IPS-18a (cell line): ENCODE data around the gene BRPF3.

Experiments
- H3K27ac ChIP-seq: one replicate; pipeline ENCODE4 v1.5.1; 2013; ENCODE audit warnings: low read length
- H3K27me3 ChIP-seq: one replicate; pipeline ENCODE4 v1.6.1; 2013; ENCODE audit warnings: mild to moderate bottlenecking, low read length; ENCODE audit not compliant: control insufficient read depth, insufficient read depth
- H3K36me3 ChIP-seq: one replicate; pipeline ENCODE4 v1.6.1; 2013; ENCODE audit warnings: low read depth, low read length; ENCODE audit not compliant: control insufficient read depth
- H3K4me1 ChIP-seq: one replicate; pipeline ENCODE4 v1.6.1; 2013; ENCODE audit warnings: low read depth, low read length; ENCODE audit not compliant: control insufficient read depth
- H3K4me3 ChIP-seq: one replicate; pipeline ENCODE4 v1.5.1; 2013; ENCODE audit warnings: low read length
- H3K9ac ChIP-seq: one replicate; pipeline ENCODE4 v1.6.1; 2013; ENCODE audit warnings: mild to moderate bottlenecking, low read length, moderate library complexity
- H3K9me3 ChIP-seq: one replicate; pipeline ENCODE4 v1.6.1; 2013; ENCODE audit warnings: low read depth, low read length; ENCODE audit not compliant: control insufficient read depth

Gene BRPF3

DNA sequence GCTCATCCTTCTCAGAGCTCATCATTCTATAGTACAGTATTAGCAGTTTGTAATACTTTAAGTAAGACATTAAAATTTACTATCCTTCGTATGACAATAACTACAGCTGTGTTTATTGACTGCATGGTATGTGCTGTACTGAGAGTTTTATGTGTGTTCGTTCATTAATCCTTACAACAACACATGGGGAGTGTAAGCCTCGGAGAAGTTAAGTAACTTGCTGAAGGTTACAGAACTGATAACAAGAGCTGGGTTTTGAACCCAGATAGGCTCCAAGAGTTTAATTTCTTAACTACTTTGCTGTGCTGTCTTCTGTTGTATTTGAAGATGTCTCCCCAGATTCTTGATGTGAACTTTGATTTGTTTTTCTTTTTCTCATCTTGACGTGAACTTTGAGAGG is 23.7 kb downstream of the BRPF3 start:
- Histone ChIP-seq H3K4me1 (no peaks in the 10 kb centered on the region), H3K27ac (no peak overlapping the region), H3K4me3 (no peak overlapping the region), H3K36me3 (peaks cover 89% of the 10 kb centered on the region), H3K9ac (no peak overlapping the region), H3K9me3 (no peaks in the 10 kb centered on the region), H3K27me3 (no peaks in the 10 kb centered on the region)

DNA sequence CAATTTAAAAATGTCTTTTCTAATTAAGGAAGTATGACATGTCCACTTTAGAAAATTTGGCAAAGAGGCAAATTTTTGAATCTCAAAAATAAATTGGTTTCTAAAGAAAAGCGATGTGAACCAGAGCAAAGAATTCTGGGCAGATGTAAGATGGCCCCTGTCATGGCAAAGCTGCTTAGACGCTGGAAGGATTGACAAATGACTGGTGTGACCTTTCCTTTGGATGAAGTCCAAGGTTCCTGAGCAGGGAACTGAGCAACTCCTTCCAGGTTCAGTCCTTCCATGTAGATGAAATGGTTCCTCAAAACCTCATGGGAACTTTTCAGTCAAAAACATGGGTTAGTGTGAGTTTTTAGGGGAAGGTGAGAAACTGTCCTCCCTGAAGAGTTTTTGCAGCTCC is 25.1 kb downstream of the BRPF3 start:
- Histone ChIP-seq H3K4me1 (no peaks in the 10 kb centered on the region), H3K9ac (no peak overlapping the region), H3K27me3 (no peaks in the 10 kb centered on the region), H3K27ac (no peak overlapping the region), H3K9me3 (no peaks in the 10 kb centered on the region), H3K4me3 (no peak overlapping the region), H3K36me3 (peaks cover 89% of the 10 kb centered on the region)

DNA sequence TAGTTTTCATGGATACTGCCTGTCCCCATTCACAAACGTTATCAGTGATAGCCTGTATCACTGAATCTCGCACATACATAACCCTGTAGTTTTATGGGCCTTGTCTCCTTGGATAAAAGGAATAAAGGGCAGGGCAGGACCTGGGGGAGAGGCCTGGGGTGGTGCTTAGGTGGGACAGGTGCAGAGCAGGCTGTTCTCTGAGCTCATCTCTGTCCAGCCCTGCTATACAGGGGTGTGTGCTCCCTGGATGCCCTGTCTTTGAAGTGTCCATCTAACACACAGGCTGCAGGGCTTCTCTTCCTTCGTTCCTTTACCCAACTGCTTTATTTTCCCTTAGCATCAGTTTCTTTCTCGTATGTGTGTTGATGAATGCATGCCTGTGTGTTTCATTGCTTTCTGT is 26.4 kb downstream of the BRPF3 start:
- H3K36me3 ChIP-seq: peaks cover 89% of the 10 kb centered on the region
- H3K27ac ChIP-seq: no peak overlapping the region
- no peak overlapping the region for H3K4me3 ChIP-seq
- no peak overlapping the region for H3K9ac ChIP-seq
- H3K4me1 ChIP-seq: no peaks in the 10 kb centered on the region
- H3K9me3 ChIP-seq: no peaks in the 10 kb centered on the region
- no peaks in the 10 kb centered on the region for H3K27me3 ChIP-seq

DNA sequence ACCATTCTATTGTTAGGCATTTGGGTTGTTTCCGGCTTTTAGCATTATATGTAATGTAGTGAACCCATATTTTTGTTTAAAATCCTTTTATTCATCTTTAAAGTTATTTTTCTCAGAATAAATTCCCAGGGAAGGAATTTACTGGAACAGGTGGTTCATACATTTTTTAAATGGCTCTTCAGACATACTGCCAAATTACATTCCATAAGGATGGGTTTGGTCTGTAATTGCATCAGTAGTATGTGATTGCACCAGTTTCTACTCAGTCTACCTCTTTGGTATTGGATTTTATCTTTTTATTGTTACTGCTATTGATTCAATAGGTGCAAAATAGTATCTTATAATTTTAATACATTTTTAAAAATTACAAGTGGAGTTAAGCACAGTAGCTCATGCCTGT is 27.2 kb downstream of the BRPF3 start:
- Histone ChIP-seq H3K27ac (no peak overlapping the region), H3K9ac (no peak overlapping the region), H3K36me3 (peaks cover 89% of the 10 kb centered on the region), H3K27me3 (no peaks in the 10 kb centered on the region), H3K9me3 (no peaks in the 10 kb centered on the region), H3K4me3 (no peak overlapping the region), H3K4me1 (no peaks in the 10 kb centered on the region)

DNA sequence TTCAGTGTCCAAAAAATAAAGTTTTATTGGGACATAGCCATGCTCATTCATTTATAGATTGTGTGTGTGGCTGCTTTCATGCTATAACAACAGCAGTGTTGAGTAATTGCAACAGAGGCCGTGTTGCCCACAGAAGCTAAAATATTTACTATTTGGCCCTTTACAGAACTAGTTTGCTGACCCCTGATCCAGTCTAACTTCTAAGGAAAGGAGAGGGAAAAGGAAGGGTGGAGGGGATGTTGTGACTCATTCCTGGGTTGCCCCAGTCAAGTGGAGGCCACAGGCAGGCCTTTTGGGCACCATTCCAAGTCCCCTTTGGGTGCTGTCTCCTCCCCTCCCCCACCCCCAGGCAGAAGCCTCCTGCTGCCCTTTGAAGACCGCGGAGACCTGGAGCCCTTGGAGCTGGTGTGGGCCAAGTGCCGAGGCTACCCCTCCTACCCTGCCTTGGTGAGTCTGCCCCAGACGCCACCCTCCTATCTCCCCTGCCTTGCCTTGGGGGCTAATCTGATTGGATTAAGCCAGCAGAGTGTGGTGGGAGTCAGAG is 28.4 kb downstream of the BRPF3 start:
- no peak overlapping the region for H3K27ac ChIP-seq
- H3K9ac ChIP-seq: no peak overlapping the region
- H3K9me3 ChIP-seq: no peaks in the 10 kb centered on the region
- H3K36me3 ChIP-seq: peaks cover 88% of the 10 kb centered on the region
- no peaks in the 10 kb centered on the region for H3K27me3 ChIP-seq
- no peak overlapping the region for H3K4me3 ChIP-seq
- H3K4me1 ChIP-seq: no peaks in the 10 kb centered on the region

DNA sequence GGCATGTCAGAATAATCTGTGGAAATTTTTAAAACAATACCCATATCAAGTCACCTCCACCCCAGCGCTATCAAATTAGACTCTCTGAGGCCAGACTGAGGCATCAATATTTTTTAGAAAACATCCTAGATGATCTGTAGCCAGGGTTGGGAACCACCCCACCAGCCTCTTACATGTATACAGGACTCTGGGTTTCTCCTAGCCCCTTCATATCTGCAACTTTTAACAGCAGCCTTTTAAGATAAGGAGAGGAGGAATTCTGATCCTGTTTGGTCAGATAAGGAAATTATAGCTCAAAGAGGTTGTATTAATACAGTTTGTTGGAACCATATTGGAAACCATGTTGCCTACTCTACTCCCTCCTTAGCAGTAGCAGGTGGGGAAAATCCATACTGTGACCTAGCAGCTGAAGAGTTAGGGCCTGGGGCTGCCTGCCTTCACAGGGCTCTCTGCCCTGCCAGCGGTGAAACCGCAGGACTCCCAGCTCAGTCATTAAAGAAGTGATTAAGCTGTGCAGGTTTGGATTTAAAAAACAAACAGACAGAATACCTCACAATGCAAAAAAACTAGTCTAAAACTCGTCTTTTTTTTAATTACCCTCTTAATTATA is 30.0 kb downstream of the BRPF3 start:
- Histone ChIP-seq H3K36me3 (peaks cover 90% of the 10 kb centered on the region), H3K9me3 (no peaks in the 10 kb centered on the region), H3K4me3 (no peak overlapping the region), H3K27me3 (no peaks in the 10 kb centered on the region), H3K4me1 (no peaks in the 10 kb centered on the region), H3K27ac (no peak overlapping the region), H3K9ac (no peak overlapping the region)

DNA sequence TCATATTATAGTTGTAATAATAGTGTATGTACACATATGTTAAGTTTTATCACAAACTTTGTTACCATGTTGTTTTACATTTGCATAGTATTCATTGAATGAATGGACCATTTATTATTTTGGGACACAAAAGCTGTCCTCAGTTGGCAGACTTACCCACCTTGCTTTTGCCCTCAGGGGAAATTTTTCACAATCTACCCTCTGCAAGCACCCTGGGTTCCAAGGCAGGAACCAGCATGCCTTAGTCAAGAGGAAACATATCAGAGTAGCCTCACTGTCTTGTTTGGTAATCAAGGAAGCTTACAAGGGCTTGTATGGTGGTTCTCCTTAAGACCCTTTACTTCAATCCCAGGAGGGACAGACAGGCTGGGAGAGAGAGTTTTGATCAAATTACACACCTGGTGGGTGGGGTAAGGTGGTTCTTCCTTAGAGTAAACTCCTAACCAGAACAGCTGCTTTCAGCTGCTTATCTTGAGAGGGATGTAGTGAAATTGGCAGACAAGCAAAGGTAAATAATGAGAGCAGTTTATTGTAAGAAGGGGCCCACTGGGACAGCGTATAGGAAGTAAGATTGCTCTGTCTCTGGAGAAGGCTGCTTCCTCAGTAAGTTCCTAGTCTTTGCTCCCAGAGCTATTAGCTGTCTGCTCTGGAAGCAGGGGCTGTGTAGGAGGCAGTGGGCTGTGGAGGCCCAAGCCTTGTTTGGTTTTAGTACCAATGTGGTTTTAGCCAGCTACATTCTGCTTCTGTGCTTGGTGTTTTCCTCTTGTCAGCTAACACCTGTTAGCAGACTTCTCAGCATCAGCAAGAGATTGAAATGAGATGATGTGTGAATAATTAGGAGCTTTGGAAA is 31.1 kb downstream of the BRPF3 start:
- no peak overlapping the region for H3K4me3 ChIP-seq
- no peak overlapping the region for H3K27ac ChIP-seq
- H3K9ac ChIP-seq: no peak overlapping the region
- H3K9me3 ChIP-seq: no peaks in the 10 kb centered on the region
- H3K4me1 ChIP-seq: no peaks in the 10 kb centered on the region
- peaks cover 83% of the 10 kb centered on the region for H3K36me3 ChIP-seq
- H3K27me3 ChIP-seq: no peaks in the 10 kb centered on the region

DNA sequence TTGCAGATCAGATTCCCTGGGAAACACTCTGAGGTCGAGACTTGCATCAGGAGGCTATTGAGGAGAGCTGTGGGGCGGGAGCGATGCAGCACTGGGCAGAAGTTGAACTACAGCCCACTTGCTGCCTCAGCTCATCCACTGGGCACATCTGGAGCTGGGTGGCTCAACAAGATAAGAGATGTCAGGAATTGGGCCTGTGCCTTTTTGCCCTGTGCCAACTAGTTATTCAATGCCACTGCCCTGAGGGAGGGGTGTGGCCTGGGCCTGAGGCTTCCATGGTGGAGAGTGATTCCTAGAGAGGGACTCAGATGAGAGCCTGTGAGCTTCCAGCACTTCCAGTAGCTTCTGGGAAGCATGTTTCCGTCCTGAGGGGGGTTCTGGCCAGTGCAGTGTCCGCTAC is 32.7 kb downstream of the BRPF3 start:
- no peaks in the 10 kb centered on the region for H3K9me3 ChIP-seq

DNA sequence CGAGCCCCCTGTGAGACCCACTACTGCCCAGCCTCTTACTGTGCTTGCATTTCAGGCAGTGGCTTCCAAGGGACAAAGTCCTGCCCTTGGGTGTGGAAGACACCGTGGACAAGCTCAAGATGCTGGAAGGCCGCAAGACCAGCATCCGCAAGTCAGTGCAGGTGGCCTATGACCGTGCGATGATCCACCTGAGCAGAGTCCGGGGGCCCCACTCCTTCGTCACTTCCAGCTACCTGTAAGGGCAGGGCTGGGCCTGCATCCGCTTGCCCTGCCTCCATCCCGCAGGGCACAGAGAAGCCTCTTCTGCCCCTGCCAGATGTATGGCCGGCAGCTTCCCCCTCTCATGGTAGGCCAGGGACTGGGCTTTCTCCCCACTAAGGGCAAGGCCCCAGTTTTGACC is 33.8 kb downstream of the BRPF3 start:
- Histone ChIP-seq H3K27me3 (no peaks in the 10 kb centered on the region), H3K27ac (no peak overlapping the region), H3K4me3 (no peak overlapping the region), H3K4me1 (no peaks in the 10 kb centered on the region), H3K9me3 (no peaks in the 10 kb centered on the region), H3K36me3 (peaks cover 61% of the 10 kb centered on the region), H3K9ac (no peak overlapping the region)

More for the DNA sequence above, 32.7 kb downstream of the BRPF3 start:
- peaks cover 72% of the 10 kb centered on the region for H3K36me3 ChIP-seq
- H3K9ac ChIP-seq: no peak overlapping the region
- no peak overlapping the region for H3K27ac ChIP-seq
- no peaks in the 10 kb centered on the region for H3K27me3 ChIP-seq
- no peak overlapping the region for H3K4me3 ChIP-seq
- H3K4me1 ChIP-seq: no peaks in the 10 kb centered on the region

DNA sequence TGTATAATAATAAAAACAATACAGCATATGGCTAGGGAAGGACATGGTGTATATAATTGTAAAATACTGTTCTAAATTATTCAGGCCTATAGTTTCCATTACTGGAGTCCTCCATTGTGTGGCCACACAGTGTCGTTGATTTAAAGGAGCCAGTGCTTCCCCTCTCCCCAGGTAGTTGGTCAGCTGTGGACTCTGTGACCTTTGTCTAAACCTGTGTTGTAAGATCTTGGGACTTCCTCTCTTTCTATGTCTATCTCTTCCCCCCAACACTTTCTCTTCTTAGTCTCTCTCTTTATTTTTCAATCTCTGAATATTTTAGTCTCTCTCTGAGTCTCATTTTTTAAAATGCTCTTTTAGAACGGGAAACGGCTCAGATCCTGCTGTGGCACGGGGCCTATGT is 35.6 kb downstream of the BRPF3 start:
- Histone ChIP-seq H3K27ac (no peak overlapping the region), H3K36me3 (peaks cover 43% of the 10 kb centered on the region), H3K9me3 (no peaks in the 10 kb centered on the region), H3K27me3 (no peaks in the 10 kb centered on the region), H3K4me3 (no peak overlapping the region), H3K4me1 (no peaks in the 10 kb centered on the region), H3K9ac (no peak overlapping the region)

DNA sequence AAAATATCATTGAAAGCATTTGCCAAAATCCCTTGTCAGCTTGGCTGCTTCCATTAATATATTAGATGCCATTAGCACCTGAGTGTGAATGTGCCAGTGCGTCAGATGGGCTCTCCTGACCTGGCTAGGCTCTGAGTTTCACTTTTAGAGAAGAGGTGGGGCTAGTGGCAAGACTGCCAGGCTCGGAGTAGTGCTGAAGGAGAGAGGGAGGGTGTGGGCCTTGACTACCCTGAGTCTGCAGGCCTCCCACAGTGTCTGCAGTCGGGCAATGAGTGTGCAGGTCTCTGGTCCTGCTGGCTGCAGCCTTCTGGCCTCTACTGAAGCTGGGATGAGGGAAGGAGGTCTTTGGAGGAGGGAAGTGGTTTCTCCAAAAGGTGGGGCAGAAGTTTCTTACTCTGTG is 38.8 kb downstream of the BRPF3 start:
- H3K4me1 ChIP-seq: no peaks in the 10 kb centered on the region
- H3K36me3 ChIP-seq: peaks cover 14% of the 10 kb centered on the region
- H3K27me3 ChIP-seq: no peaks in the 10 kb centered on the region
- H3K9me3 ChIP-seq: no peaks in the 10 kb centered on the region
- no peak overlapping the region for H3K27ac ChIP-seq
- no peak overlapping the region for H3K9ac ChIP-seq
- no peak overlapping the region for H3K4me3 ChIP-seq

DNA sequence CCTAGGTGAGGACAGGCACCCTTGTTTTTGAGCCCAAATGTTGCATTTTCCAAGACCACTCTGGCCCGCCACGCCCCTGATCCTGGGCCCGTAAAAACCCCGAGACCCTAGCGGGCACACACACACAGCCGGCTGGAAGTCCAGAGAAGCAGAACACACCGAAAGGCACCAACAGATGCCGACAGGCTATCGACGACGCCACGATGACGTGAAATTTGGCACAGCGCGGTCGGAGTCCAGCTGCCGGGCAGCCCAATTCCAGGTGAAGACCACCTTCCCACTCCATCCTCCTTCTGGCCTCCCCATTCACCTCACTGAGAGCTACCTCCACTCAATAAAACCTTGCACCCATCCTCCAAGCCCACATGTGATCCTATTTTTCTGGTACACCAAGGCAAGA is 39.3 kb downstream of the BRPF3 start:
- Histone ChIP-seq H3K27me3 (no peaks in the 10 kb centered on the region), H3K9me3 (no peaks in the 10 kb centered on the region), H3K27ac (no peak overlapping the region), H3K9ac (no peak overlapping the region), H3K4me1 (no peaks in the 10 kb centered on the region), H3K4me3 (no peak overlapping the region), H3K36me3 (peaks cover 9% of the 10 kb centered on the region)
